ENCODE data around the gene OSCAR. TPM values are rescaled to one million over a fixed set of nuclear protein-coding genes. Genes with fewer than 3 reads are reported as not detected.

OSCAR gene
- total and polyA plus RNA-seq, 2 of the 13 experiments (the other 11 are each of a cell fraction or from before 2014, with no cell fraction given), result 1.9 TPM; not detected in 1

- TF ChIP-seq, protein P1, sequence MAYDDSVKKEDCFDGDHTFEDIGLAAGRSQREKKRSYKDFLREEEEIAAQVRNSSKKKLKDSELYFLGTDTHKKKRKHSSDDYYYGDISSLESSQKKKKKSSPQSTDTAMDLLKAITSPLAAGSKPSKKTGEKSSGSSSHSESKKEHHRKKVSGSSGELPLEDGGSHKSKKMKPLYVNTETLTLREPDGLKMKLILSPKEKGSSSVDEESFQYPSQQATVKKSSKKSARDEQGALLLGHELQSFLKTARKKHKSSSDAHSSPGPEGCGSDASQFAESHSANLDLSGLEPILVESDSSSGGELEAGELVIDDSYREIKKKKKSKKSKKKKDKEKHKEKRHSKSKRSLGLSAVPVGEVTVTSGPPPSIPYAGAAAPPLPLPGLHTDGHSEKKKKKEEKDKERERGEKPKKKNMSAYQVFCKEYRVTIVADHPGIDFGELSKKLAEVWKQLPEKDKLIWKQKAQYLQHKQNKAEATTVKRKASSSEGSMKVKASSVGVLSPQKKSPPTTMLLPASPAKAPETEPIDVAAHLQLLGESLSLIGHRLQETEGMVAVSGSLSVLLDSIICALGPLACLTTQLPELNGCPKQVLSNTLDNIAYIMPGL (CRISPR knock-in tag; IDR thresholded peaks at IDR 0.05; ENCODE audit: borderline replicate concordance in 1 of 2, low read depth in 1 of 2), result no peak
- TF ChIP-seq ZBTB7B (CRISPR knock-in tag; IDR thresholded peaks at IDR 0.05) (no peak), FOXA3 (CRISPR knock-in tag; IDR thresholded peaks at IDR 0.05) (no peak), ZNF7 (CRISPR knock-in tag; IDR thresholded peaks at IDR 0.05) (no peak), ELK4 (CRISPR knock-in tag; IDR thresholded peaks at IDR 0.05; ENCODE audit: borderline replicate concordance) (no peak), SOX5 (CRISPR knock-in tag; IDR thresholded peaks at IDR 0.05; ENCODE audit: borderline replicate concordance) (no peak), KDM2A (CRISPR knock-in tag; IDR thresholded peaks at IDR 0.05; ENCODE audit: borderline replicate concordance, low read depth) (peak; percentile 25; the same call in 1 of the 2 replicates), DNMT1 (CRISPR knock-in tag; IDR thresholded peaks at IDR 0.05) (0 out of 2 replicates have a peak, but pooled peaks have one; percentile 6), FOXK2 (IDR thresholded peaks at IDR 0.05) (peak; percentile 56; the same call in 1 of the 2 replicates), NFKB2 (CRISPR knock-in tag; IDR thresholded peaks at IDR 0.05; ENCODE audit: borderline replicate concordance) (no peak; the same call in 1 of the 2 replicates), MED13 (CRISPR knock-in tag; IDR thresholded peaks at IDR 0.05) (no peak), ZFP82 (CRISPR knock-in tag; IDR thresholded peaks at IDR 0.05; ENCODE audit: borderline replicate concordance) (no peak), NR2F6 (IDR thresholded peaks at IDR 0.05) (no peak), NR2F6 (CRISPR knock-in tag; IDR thresholded peaks at IDR 0.05) (no peak), RBM39 (IDR thresholded peaks at IDR 0.05; ENCODE audit: low read depth, low read length, poor library complexity, severe bottlenecking) (no peak), ZNF20 (CRISPR knock-in tag; IDR thresholded peaks at IDR 0.05) (no peak), AGO2 (optimal IDR thresholded peaks at IDR 0.05; ENCODE audit: low read depth, low read length) (no peak), JUNB (CRISPR knock-in tag; IDR thresholded peaks at IDR 0.05; ENCODE audit: borderline replicate concordance) (no peak), ZSCAN25 (CRISPR knock-in tag; IDR thresholded peaks at IDR 0.05) (0 out of 2 replicates have a peak, but pooled peaks have one; percentile 4), ARID4A (CRISPR knock-in tag; IDR thresholded peaks at IDR 0.05; ENCODE audit: borderline replicate concordance) (peak; percentile 44; the same call in 1 of the 2 replicates), E2F2 (CRISPR knock-in tag; IDR thresholded peaks at IDR 0.05; ENCODE audit: borderline replicate concordance) (no peak), HCFC1 (IDR thresholded peaks at IDR 0.05; ENCODE audit: low read depth, low read length) (no peak)
These were observed 36.5 kb upstream of the OSCAR start (continued) for GRCh38 chr19:54136864-54137698.
